HepG2 (cell line): ENCODE data around the gene RSAD1. TPM values are rescaled to one million over a fixed set of nuclear protein-coding genes. Genes with fewer than 3 reads are reported as not detected.

Experiments used
- AHDC1 ChIP-seq: sonication (generic); formaldehyde crosslinking; IDR thresholded peaks from 2 replicates; pipeline ENCODE4 v1.5.1; 2020; ENCODE audit warnings: mild to moderate bottlenecking, missing genetic modification reagents, borderline replicate concordance
- ATRX ChIP-seq: sonication (generic); formaldehyde crosslinking; IDR thresholded peaks from 2 replicates; pipeline ENCODE4 v1.4.0; 2020; ENCODE audit warnings: missing genetic modification reagents, borderline replicate concordance
- DBP ChIP-seq: sonication (generic); formaldehyde crosslinking; IDR thresholded peaks from 2 replicates; pipeline ENCODE4 v1.4.0; 2020; ENCODE audit warnings: missing genetic modification reagents; ENCODE audit errors: not compliant biosample characterization
- HINFP ChIP-seq: sonication (generic); formaldehyde crosslinking; IDR thresholded peaks from 2 replicates; pipeline ENCODE4 v1.4.0; 2020; ENCODE audit warnings: low read depth, mild to moderate bottlenecking, missing genetic modification reagents
- HOXA9 ChIP-seq: sonication (generic); formaldehyde crosslinking; IDR thresholded peaks from 2 replicates; pipeline ENCODE4 v1.8.1; 2022; ENCODE audit warnings: missing genetic modification reagents, mild to moderate bottlenecking, moderate library complexity, borderline replicate concordance
- NFIC ChIP-seq: IDR thresholded peaks from 2 replicates; pipeline ENCODE4 v1.6.1; 2012; ENCODE audit warnings: mild to moderate bottlenecking, low read length, inconsistent platforms
- NR2F6 ChIP-seq, 2 experiments: IDR thresholded peaks; 2 replicates each; pipeline ENCODE4 v1.6.1; 2016; ENCODE audit warnings: antibody characterized with exemption in 1 of 2, mild to moderate bottlenecking in 1 of 2
- POLR2AphosphoS5 ChIP-seq: IDR thresholded peaks from 2 replicates; pipeline ENCODE4 v1.6.1; 2012; ENCODE audit warnings: low read depth, low read length
- RERE ChIP-seq: IDR thresholded peaks from 2 replicates; pipeline ENCODE4 v1.6.1; 2016; ENCODE audit warnings: low read depth, missing genetic modification reagents, missing compliant biosample characterization
- SP5 ChIP-seq: IDR thresholded peaks from 2 replicates; pipeline ENCODE4 v1.6.1; 2016; ENCODE audit warnings: low read depth, borderline replicate concordance
- THAP7 ChIP-seq: sonication (generic); formaldehyde crosslinking; IDR thresholded peaks from 2 replicates; pipeline ENCODE4 v1.8.1; 2023; ENCODE audit warnings: mild to moderate bottlenecking, missing genetic modification reagents
- ZBTB20 ChIP-seq: sonication (generic); formaldehyde crosslinking; IDR thresholded peaks from 2 replicates; pipeline ENCODE4 v1.8.1; 2023; ENCODE audit warnings: missing genetic modification reagents, low read depth, mild to moderate bottlenecking, borderline replicate concordance
- ZFP1 ChIP-seq: IDR thresholded peaks from 2 replicates; pipeline ENCODE4 v1.6.1; 2016
- ZNF329 ChIP-seq: sonication (generic); formaldehyde crosslinking; IDR thresholded peaks from 2 replicates; pipeline ENCODE4 v1.9.0; 2021; ENCODE audit warnings: low read depth, mild to moderate bottlenecking, missing genetic modification reagents
- ZNF75D ChIP-seq: sonication (generic); formaldehyde crosslinking; IDR thresholded peaks from 2 replicates; pipeline ENCODE4 v1.8.1; 2023; ENCODE audit warnings: missing genetic modification reagents, mild to moderate bottlenecking, borderline replicate concordance
- polyA plus RNA-seq, 8 experiments: library from polyadenylated mRNA; depleted of rRNA in 3 of 8; stranded (reverse) in 7 of 8; unstranded in 1 of 8; fragments of >200 nt; fragmentation: Illumina TruSeq in 4 of 8; extraction: Trizol in 4 of 8; gene quantifications; 2 replicates each; pipeline versions ENCODE4 v1.2.1 to v1.2.3, GENCODE V29; 2011 to 2016; ENCODE audit warnings: low read depth in 4 of 8, missing spikeins in 1 of 8, mixed read lengths in 1 of 8; ENCODE audit not compliant: insufficient read depth in 1 of 8
- total RNA-seq, 5 experiments: library from RNA; depleted of rRNA; stranded (reverse); fragments of >200 nt; fragmentation: Illumina TruSeq; extraction: Trizol; gene quantifications; 2 replicates each; pipeline ENCODE4 v1.2.3, GENCODE V29; 2016; ENCODE audit warnings: low read depth in 1 of 5

Gene RSAD1
- total and polyA plus RNA-seq, 2 of the 13 experiments (the other 11 are each of a cell fraction or from before 2014, with no cell fraction given) = 22.7 to 27.7 TPM

GRCh38 chr17:50479522-50480141 is 972 bp downstream of the RSAD1 start (continued):
- TF ChIP-seq AHDC1 (CRISPR knock-in tag) = no peak
- no peak for TF ChIP-seq NFIC
- no peak for TF ChIP-seq HOXA9 (CRISPR knock-in tag)
- no peak for TF ChIP-seq DBP (CRISPR knock-in tag)
- TF ChIP-seq NR2F6 (IDR thresholded peaks at IDR 0.05) = no peak
- TF ChIP-seq NR2F6 (CRISPR knock-in tag; IDR thresholded peaks at IDR 0.05) = peak; percentile 54; the same call in 1 of the 2 replicates
- no peak for TF ChIP-seq ZNF75D (CRISPR knock-in tag)
- no peak for TF ChIP-seq POLR2AphosphoS5
- no peak for TF ChIP-seq ZFP1 (CRISPR knock-in tag)
- TF ChIP-seq SP5 (CRISPR knock-in tag) = no peak
- no peak for TF ChIP-seq THAP7 (CRISPR knock-in tag)
- no peak for TF ChIP-seq ZNF329 (CRISPR knock-in tag)
- TF ChIP-seq HINFP (CRISPR knock-in tag) = no peak
- no peak for TF ChIP-seq ATRX
- no peak for TF ChIP-seq ZBTB20 (CRISPR knock-in tag)
- no peak for TF ChIP-seq RERE (CRISPR knock-in tag)
